Urinary bladder (tissue), 4 donors: Measurements from ENCODE around the gene C4orf50. TPM values are rescaled to one million over a fixed set of nuclear protein-coding genes. Genes with fewer than 3 reads are reported as not detected.

ENCODE experiments used
- DNase-seq: peaks from one replicate; pipeline ENCODE4 v3.0.0-alpha.2; 2015; ENCODE audit errors: extremely low spot score
- H3K27ac ChIP-seq: one replicate; pipeline ENCODE4 v1.5.1; 2013; ENCODE audit warnings: low read depth, mild to moderate bottlenecking, moderate library complexity
- H3K36me3 ChIP-seq: one replicate; pipeline ENCODE4 v1.6.1; 2013; ENCODE audit warnings: mild to moderate bottlenecking, moderate library complexity; ENCODE audit not compliant: insufficient read depth
- H3K4me1 ChIP-seq: one replicate; pipeline ENCODE4 v1.6.1; 2013; ENCODE audit warnings: mild to moderate bottlenecking, moderate library complexity; ENCODE audit not compliant: insufficient read depth
- H3K4me3 ChIP-seq: one replicate; pipeline ENCODE4 v1.5.1; 2013; ENCODE audit warnings: low read depth, low read length
- WGBS: extraction: QIAGEN DNeasy Blood & Tissue Kit; methylation state at CpG from one replicate; pipeline ENCODE4 v1.1.7; 2013; 5-methylcytosine and 5-hydroxymethylcytosine counted together
- polyA plus RNA-seq: library from polyadenylated mRNA; stranded (reverse); fragments of 200-250 nt; gene quantifications from one replicate; pipeline ENCODE4 v1.2.3, GENCODE V29; 2013
- total RNA-seq: library from RNA; depleted of rRNA; stranded (reverse); fragments of >200 nt; gene quantifications from one replicate; pipeline ENCODE4 v1.2.3, GENCODE V29; 2014
- donor health status: healthy with polysubstance abuse.
- donor health status: healthy.

C4orf50 gene
- total and polyA plus RNA-seq, 2 donors, result 0.04 to 0.32 TPM

- no peak overlapping the region for H3K27ac ChIP-seq
- 60% methylated on average over 4 of the region's 4 CpGs for WGBS
- DNase-seq, result no peak
- no peak overlapping the region for H3K4me3 ChIP-seq
- no peaks in the 10 kb centered on the region for H3K4me1 ChIP-seq
- no peaks in the 10 kb centered on the region for H3K36me3 ChIP-seq
Measured at GRCh38 chr4:6033381-6033780, 15.2 kb upstream of the C4orf50 start.

GRCh38 chr4:6032249-6033244, 14.3 kb upstream of the C4orf50 start:
- 76% methylated on average over 11 of the region's 11 CpGs for WGBS
- no peak overlapping the region for H3K27ac ChIP-seq
- no peak overlapping the region for H3K4me3 ChIP-seq
- no peaks in the 10 kb centered on the region for H3K36me3 ChIP-seq
- H3K4me1 ChIP-seq, result no peaks in the 10 kb centered on the region
- no peak for DNase-seq

- H3K36me3 ChIP-seq, result no peaks in the 10 kb centered on the region
- 41% methylated on average over 5 of the region's 5 CpGs for WGBS
- no peaks in the 10 kb centered on the region for H3K4me1 ChIP-seq
- DNase-seq, result no peak
- no peak overlapping the region for H3K4me3 ChIP-seq
- H3K27ac ChIP-seq, result no peak overlapping the region
Measured at GRCh38 chr4:6031846-6032245, 13.6 kb upstream of the C4orf50 start.

DNA sequence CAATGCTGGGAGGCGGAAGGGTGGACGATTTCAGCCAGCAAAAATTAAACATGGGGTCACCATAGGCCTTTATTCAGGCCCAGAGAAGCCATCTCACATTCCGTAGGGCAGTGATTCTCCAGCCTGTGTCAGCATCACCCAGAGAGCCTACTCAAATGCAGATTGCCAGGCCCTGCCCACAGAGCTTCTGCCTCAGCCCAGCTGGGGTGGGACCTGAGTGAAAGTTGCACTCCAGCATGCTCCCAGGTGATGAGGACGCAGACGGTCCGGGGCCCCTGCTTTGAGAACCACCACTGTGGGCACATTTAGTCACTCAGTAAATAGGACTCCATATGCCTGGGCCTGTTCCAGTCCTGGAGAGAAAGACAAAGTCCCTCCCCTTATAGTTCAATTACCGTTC, 12.4 kb upstream of the C4orf50 start:
- Histone ChIP-seq H3K36me3 (no peaks in the 10 kb centered on the region), H3K4me3 (no peak overlapping the region), H3K4me1 (no peaks in the 10 kb centered on the region), H3K27ac (no peak overlapping the region)
- DNase-seq, result no peak
- WGBS, result 84% methylated on average over 7 of the region's 7 CpGs

DNA sequence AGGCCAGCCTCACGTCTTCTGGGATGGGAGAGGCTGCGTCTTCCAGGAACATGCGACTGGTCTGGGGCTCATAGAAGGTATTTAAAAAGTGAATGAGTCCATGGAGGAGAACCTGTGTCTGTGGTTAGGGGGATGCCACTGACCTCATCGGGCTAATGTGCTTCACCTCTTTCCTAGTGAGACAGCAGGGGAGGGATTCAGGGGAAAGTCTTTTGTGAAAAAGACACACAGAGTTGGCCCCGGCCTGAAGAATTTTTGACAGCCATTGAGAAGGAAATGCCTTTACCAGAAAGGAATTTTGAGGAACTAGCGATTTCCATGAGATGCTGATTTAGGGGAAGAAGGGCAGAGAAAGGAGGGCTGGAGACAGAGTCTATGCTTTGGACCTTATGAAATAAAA, 11.0 kb upstream of the C4orf50 start:
- DNase-seq, result no peak
- WGBS, result 72% methylated on average over 6 of the region's 6 CpGs
- Histone ChIP-seq H3K36me3 (no peaks in the 10 kb centered on the region), H3K4me3 (no peak overlapping the region), H3K27ac (no peak overlapping the region), H3K4me1 (no peaks in the 10 kb centered on the region)

DNA sequence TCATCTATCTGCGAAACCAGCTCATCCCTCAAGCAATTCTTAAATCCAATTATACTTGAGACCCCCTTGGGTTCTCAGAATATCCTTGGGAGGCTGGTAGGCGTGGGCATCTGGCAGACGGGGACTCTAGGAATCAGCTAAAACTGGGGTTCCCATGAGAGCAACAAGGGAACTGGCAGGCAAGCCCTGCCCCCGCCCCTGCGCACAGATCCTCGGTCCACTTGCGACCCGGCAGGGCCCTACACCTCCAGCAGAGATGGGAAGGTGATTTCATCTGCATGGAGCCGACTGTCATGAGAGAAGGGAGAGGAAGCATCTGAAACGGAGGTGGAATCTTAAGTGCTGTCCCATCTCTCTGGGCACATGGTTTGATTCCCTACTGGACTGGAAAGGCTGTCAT, 9.9 kb upstream of the C4orf50 start:
- Histone ChIP-seq H3K27ac (no peak overlapping the region), H3K4me3 (no peak overlapping the region), H3K36me3 (no peaks in the 10 kb centered on the region), H3K4me1 (no peaks in the 10 kb centered on the region)
- no peak for DNase-seq
- WGBS, result 70% methylated on average over 10 of the region's 10 CpGs

GRCh38 chr4:6027392-6027791, 9.2 kb upstream of the C4orf50 start:
- Histone ChIP-seq H3K36me3 (no peaks in the 10 kb centered on the region), H3K4me1 (no peaks in the 10 kb centered on the region), H3K27ac (no peak overlapping the region), H3K4me3 (no peak overlapping the region)
- 76% methylated on average over 9 of the region's 9 CpGs for WGBS
- no peak for DNase-seq

GRCh38 chr4:6024313-6024960, 6.2 kb upstream of the C4orf50 start:
- DNase-seq, result no peak

GRCh38 chr4:6023731-6024130, 5.5 kb upstream of the C4orf50 start:
- WGBS, result 73% methylated on average over 10 of the region's 10 CpGs
- H3K27ac ChIP-seq, result no peak overlapping the region
- no peak for DNase-seq
- H3K4me1 ChIP-seq, result no peaks in the 10 kb centered on the region
- no peak overlapping the region for H3K4me3 ChIP-seq
- H3K36me3 ChIP-seq, result no peaks in the 10 kb centered on the region

More at GRCh38 chr4:6024313-6024960, 6.2 kb upstream of the C4orf50 start:
- H3K4me3 ChIP-seq, result no peak overlapping the region
- no peaks in the 10 kb centered on the region for H3K36me3 ChIP-seq
- no peak overlapping the region for H3K27ac ChIP-seq
- no peaks in the 10 kb centered on the region for H3K4me1 ChIP-seq
- 57% methylated on average over 20 of the region's 20 CpGs for WGBS

DNA sequence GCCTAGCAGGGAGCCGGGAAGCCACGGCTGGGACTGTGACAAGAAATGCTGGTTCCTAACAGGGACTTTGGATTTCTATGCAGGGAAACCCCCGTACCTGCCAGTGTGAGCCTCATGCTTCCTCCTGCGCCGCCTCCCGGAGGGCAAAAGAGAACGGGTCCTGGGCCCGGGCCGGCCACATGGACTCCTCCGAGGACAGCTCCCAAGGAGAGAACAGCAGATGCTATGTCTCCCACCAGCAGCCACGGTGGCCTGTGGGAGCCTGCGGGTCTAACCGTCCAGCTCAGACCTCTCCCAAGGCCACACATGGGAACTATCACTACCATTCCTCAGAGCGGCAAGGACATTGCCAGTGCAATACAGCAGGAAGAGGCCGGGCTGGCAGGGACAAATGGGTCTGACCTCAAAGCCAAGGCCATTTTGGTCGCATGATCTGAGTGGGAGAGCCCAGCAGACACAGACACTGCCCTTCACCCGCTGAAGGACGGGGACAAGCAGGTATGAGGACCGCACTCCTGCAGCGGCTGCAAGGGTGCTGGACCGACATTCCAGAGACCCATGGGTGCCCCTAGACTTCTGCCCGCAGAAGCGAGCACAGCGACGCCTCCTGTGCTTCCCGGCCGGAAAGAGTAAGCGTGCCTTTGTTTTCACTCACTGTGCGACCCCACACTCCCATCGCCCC, 4.5 kb upstream of the C4orf50 start:
- no peak for DNase-seq
- WGBS, result 85% methylated on average over 30 of the region's 30 CpGs
- Histone ChIP-seq H3K4me3 (no peak overlapping the region), H3K4me1 (no peaks in the 10 kb centered on the region), H3K27ac (no peak overlapping the region), H3K36me3 (no peaks in the 10 kb centered on the region)

- Histone ChIP-seq H3K27ac (no peak overlapping the region), H3K4me1 (no peaks in the 10 kb centered on the region), H3K4me3 (no peak overlapping the region), H3K36me3 (no peaks in the 10 kb centered on the region)
- no peak for DNase-seq
- 74% methylated on average over 20 of the region's 20 CpGs for WGBS
Measured at GRCh38 chr4:6021831-6022606, 3.8 kb upstream of the C4orf50 start.

- DNase-seq, result no peak
- H3K27ac ChIP-seq, result no peak overlapping the region
- no peaks in the 10 kb centered on the region for H3K4me1 ChIP-seq
- H3K36me3 ChIP-seq, result no peaks in the 10 kb centered on the region
- WGBS, result 82% methylated on average over 8 of the region's 8 CpGs
- H3K4me3 ChIP-seq, result no peak overlapping the region
Measured at GRCh38 chr4:6020613-6021012, 2.4 kb upstream of the C4orf50 start.
